ENCODE data around the gene RABGAP1L.
A peak's percentile ranks its signal among the peaks of the same experiment; 100 is the strongest.
"Not testable (repeated sequence)": the region's sequence is repeated elsewhere in the genome, so short reads cannot be mapped to it uniquely, and the experiment has no call there.

Gene RABGAP1L

DNA sequence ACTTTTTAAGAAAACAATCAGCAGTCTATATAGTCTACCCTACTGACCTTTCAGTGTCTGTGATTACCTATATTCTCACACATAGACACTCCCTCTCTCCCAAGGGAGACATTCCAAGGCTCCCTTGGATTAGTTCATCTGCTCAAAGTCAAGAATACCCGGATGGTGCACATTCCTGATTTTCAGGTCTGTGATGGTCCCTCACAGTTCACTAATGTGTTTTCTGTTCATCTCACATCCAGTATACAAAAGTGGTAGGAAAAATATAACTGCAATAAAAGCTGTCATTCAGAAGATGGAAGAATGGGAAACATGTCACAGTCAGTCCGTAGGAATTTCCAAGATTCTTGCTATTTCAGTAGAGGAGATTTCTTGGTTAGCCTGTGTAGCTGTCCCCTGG lies 616.3 kb downstream of the RABGAP1L start:
- DNase-seq: peak; percentile 55

DNA sequence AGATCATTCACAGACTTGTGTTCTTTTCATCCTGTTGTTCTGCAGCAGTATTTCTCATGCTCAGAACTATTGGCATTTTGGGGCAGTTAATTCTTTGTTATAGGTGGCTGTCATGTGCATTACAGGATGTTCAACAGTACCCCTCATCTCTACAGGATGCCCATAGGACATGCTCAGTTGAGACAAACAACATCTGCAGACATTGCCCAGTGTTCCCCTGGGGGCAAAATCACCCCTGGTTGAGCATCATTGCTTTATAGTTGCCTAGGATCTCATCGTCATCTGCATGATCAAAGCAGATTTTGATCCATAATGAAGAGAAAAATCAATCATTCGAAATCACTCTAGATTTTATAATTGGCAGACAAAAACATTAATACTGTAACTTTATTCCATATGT lies 617.9 kb downstream of the RABGAP1L start:
- DNase-seq: no peak

DNA sequence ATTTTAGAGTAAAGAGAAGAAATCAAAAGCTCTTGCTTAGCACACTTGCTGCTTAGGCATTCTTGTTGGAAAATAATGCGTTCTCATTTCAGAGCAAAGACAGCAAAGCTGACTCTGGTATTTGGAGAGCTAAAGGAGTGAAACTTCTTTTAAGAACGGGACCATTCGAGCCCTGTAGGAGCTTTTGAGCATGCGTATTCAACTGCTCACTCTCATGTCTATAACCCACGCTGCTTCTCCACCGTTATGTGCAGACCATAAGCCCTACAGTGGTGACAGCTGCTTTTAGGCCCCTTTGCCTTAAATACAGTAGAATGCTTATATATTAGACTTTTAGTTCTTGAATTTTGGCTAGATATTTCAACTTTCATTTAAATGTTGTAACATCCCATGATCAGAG lies 626.2 kb downstream of the RABGAP1L start:
- DNase-seq: no peak

DNA sequence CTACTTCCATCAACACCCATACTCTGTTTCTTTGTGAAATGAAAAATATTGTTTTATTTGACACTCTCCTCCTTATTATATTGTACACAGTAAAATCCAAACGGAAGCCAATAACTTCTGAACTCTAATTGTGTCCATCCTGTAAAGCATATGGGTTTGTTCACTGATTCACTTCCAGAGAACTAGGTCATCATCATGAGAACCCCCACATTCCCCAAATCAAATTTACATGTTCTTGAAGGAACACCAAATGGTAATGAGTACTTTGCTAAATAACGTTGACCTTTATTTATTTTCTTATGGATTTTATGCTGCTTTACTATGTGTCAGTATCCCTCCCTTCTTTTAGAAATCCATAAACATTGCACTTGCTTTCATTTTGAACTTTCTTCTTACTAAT lies 627.0 kb downstream of the RABGAP1L start:
- DNase-seq: no peak

DNA sequence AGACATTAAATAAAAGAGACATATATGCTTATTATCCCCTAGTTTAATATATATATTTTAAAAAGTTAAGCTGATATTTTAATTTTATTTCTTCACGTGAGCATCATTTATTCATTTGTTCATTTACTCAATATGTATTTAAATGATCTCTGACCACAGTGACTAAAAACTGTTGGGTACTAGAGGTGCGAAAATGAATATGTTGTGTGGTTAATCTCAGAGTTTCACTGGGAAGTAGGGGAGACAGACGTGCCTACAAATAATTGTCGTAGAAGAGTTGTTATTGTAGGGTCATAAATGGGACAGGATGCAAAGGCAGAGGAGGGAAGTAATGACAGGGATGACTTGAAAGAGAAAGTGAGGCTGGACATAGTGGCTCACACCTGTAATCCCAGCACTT lies 627.4 kb downstream of the RABGAP1L start:
- DNase-seq: no peak

DNA sequence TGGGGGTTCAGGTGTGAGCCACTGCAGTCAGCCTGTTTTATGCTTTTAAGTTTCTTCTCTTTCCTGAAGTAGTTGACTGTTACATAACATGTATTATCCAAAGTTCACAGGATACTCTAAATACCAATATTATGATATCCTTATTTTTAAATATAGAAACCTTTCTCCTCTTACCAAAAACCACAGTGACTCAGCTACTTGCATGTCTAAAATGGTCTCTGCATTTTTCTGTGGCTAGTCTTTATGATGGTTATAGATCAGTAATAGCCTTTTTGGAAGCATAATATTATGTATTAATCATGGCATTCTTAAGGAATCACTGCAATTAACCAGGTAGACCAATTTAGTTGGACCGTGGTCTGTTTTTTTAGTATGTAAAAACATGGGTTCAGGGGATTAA lies 629.7 kb downstream of the RABGAP1L start:
- peak; percentile 92 for DNase-seq

DNA sequence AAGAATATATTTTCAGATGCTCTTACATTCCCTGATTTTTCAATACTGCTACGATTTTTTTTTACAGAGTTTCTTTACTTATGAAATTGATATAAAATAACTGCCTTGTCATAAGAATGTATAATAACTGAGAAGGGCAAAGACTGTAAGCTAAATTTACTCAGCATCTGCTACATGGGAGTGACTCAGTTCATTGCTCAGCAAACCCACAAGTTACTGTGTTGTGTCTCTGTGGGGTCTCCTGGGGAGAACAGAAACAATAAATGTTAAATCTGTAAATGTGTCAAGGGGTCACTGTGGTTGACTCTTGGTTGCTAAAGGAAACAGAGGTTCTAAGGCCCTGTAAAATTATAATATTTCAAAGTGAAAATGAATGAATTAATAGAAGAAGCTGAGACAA lies 630.1 kb downstream of the RABGAP1L start:
- peak; percentile 92 for DNase-seq

DNA sequence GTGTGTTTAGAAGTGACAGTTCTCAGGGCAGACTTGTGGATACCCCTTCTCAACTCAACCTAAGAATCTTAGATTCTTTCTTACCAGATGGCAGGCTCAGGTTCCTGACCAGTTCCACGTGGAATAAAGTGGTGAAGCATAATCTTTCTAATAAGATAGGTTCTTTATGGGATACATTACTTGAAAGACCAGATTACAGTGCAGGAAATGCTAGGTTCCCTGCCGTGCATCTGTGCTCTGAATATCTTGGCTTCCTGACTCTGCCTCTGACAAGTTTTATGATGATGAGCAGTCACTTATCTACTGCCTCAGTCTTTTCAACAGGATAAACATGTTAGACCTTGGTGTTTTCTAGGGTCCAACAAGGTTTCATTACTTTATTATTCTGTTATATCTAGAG lies 632.5 kb downstream of the RABGAP1L start:
- DNase-seq: no peak

DNA sequence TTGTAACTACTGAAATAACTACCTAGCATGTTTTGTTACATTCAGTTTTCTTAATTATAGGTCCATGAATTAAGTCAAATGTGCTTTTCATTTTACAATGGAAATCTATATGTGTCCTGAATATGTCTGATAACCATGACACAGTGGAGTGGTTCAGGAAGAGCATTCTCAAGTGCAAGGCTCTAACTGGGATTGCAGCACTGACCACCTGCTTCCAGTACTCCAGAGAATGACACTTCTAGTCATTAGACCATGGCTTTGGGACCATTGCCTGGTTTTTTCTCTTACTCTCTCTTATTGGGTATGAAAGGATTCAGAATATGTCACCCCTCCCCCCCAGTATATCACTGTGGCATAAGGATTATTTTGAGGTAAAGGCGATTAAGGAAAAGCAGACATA lies 635.5 kb downstream of the RABGAP1L start:
- DNase-seq: no peak

DNA sequence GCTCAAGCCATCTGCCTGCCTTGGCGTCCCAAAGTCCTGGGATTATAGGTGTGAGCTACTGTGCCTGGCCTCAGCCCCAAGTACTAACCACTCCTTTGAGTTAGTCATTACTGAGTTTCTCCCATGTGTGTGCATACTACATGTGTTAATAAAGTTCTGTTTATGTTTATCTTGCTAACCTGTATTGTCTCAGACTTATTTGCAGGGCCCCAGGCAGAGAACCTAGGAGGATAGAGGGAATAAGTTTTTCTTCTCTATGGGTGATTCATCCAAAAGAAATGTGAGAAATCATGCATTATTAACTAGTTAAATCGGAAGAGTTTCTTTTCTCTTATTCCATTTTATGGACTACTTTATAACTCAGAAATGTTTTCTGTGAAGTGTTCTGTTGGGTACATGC lies 636.5 kb downstream of the RABGAP1L start:
- peak; percentile 45 for DNase-seq

DNA sequence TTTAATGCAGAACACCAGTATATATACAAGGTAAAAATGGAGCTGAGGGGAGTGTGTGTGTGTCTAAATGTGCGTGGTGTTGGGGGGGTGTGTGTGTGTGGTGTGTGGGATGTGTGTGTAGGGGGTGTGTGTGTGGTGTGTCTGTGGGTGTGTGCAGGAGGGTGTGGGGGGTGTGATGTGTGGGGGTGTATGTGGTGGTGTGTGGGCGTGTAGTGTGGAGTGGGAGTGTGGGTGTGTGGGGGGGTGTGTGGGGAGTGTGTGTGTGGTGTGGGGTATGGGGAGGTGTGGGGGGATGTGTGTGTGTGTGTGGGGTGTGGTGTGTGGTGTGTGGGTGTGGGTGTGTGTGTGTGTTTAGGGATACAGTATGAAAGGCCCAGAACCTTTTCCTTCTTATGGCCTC lies 638.1 kb downstream of the RABGAP1L start:
- no peak for DNase-seq

DNA sequence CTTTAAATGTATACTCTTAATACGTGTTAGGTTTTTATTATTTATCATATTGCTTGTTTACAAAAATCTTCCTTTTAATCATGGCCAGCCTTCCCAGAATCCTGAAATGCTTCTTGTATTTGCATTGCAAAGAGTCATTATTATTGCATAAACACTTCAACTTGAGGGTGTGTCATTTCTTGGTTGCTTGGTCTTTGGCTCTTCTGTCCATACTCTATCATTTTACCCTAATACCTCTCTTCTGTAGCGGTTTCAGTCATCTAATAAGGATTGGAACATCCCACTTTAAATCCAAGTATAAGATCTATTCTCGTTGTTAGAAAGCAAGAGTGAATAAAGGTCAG lies 639.8 kb downstream of the RABGAP1L start:
- DNase-seq: no peak

DNA sequence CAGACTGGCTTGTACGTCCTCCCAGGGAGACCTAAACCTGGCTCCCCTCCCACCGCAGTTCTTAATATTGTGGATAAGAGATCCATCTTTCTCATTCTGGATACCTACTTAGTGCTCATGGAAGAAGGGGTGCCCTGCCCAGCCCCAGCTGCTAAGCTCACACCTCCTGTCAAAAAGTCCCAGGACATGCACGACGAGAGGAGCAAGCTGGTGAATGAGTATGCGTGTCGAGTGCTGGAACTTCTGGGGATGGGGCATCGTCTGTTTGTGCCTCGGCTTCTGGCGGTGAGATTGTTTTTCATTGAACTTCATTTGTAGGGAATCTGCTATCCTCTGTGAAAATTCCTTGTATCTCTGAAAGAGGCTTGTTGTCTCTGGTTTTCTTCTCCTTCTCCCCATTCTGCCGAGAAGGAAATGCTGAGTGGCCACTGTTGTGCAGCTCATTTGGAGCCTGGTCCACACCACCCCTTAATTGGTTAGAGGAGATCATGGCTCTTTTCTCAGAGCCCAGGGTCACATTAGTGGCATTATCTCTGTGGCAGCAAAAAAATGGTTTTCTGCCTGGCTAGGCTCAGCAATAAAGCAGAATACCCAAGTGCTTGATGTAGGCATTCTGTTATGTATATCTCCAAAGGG lies 641.0 kb downstream of the RABGAP1L start:
- DNase-seq: peak; percentile 24

DNA sequence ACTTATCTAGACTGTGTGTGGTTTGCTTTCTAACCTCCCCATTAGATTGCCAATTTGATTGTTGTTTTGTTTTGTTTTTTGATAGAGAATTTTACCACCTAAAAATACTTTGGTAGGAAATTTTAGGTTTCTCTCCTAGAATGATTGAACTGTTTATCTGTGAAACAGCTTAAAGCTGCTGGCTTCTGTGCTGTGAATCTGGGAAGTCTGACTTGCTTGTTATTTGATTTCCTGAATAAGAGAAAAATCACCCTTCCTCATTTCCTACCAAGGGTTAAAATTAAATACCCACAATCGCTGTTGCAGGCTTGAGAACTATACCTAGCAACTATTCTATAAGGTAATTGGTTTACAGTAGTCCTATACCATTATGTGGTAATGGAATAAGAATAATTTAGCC lies 641.6 kb downstream of the RABGAP1L start:
- DNase-seq: no peak

DNA sequence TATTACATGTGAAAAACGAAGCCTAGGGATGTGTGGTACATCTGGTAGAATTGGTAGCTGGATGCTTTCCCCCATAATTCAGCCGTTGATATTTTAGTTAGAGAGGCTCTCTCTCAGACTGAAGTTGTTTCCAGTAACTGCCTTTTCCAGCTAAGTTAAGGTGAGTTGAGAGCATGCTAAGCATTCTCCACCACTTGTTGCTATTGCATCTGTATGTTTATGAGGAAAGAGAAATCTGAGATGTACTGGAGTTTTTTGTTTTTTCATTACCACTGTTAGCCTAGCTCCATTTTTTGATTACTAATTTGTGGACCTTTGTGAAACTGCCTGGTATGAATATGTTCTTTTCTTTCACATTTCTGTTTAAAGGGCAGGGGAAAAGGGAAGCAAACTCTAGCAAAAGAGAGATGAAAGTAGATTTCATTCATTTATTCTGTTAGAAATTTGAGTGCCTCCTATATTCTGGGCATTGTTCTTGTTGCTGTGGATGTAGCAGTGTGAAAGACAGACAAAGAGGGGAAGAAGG lies 650.5 kb downstream of the RABGAP1L start:
- no peak for DNase-seq

DNA sequence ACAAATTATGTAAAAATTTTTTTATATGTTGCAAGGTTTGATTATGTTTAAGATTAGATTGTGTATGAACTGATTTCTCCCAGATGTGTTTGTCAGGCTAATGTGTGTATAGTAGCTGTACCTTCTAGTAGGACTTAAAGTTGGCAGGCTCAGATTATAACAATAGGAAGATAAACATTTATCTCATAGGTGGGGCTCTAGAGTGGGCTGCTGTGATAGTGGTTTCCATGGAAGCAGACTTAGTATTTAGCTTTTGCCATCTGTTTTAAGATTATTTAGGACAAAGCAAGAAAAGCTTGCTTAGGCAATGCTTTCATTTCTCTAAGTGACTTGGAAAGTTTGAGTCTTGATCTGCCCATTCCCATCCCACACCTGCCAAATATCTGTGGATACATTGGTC lies 652.7 kb downstream of the RABGAP1L start:
- DNase-seq: no peak

DNA sequence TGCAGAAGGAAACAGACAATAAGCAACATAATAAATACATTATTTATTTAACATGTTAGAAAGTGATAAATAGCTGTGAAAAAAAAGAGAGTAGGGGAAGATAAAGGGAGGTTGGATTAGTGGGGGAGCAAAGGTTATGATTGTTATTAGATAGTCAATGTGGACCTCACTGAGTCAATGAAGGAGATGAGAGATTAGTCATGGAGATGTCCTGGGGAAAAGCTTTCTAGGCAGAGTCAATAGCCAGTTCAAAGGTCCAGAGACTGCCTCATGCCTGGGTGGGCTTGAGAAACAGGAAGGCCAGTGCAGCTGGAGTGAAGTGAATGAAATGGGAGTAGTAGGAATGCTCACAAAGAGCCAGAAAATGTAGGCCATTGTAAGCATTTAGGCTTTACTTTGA lies 653.3 kb downstream of the RABGAP1L start:
- DNase-seq: no peak

DNA sequence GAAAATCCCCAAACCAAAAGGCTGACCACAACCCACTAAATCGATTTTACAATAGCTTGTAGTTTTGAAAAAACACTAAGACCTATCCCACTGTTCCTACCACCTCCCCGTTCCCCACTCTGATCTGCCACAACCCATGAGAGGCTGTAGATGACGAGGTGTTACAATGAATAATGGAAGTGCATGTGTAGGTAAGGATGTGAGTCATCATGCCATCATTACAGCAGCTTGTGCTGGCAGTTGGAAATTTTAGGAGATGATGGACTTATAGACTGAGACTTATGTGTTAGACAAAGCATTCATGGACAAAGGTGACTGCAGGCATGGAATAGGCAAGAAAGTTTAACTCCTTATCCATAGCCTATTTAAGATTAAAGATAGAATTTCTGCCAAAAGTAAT lies 655.7 kb downstream of the RABGAP1L start:
- peak; percentile 38 for DNase-seq

DNA sequence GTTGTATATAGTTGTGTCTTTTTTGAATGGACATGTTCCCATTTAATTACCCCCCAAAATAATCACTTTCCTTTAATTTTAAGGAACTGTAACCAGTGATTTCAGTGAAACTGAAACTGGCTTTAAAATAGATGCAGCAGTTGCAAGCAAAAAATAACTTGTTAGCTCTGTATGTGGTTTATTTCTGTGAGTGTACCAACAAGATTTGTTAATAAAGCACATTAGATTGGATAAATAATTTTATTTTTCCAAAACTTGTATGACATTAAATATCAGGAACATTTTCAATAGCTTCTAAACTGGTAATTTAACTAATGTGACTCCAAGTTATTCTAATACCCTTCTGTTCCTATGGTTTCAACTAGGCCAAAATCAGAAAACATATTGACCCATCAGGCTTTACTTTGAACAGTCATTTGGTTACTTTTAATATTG lies 656.2 kb downstream of the RABGAP1L start:
- no peak for DNase-seq

DNA sequence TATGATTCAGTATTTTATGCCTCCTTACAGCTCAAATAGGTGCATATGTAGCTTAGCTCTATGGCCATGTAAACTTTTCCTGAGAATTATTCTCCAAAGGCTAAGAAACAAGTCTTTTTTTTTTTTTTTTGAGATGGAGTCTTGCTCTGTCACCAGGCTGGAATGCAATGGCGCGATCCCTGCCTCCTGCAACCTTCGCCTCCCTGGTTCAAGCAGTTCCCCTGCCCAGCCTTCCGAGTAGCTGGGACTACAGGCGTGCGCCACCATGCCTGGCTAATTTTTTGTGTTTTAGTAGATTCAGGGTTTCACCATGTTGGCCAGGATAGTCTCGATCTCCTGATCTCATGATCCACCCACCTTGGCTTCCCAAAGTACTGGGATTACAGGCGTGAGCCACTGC lies 657.3 kb downstream of the RABGAP1L start:
- not testable (repeated sequence) for DNase-seq

DNA sequence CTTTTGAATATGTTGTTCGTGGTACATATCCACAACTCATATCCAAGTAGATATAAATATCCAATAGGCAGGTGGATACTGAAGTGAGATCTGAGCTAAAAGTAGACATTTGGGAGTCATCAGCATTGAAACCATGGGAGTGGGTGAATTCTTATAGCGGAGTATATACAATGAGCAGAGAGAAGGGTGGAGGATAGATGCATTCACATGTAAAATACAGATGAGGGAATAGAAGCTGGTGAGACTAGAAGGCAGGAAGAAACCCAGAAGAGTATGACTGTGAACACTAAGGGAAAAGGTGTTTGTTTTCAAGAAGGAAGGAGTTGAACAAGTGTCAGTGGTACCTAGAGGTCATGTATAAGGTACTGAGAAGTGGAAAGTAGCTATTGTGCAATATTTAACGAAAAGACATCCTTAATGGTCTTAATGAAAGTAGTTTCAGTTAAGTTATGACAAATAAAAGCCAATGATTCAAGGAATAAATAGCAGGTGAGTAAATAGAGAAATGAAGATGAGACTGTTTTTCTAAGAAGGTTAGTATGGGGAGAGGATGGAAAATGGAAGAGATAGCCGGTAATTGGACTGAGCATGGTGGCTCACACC lies 658.8 kb downstream of the RABGAP1L start:
- no peak for DNase-seq

DNA sequence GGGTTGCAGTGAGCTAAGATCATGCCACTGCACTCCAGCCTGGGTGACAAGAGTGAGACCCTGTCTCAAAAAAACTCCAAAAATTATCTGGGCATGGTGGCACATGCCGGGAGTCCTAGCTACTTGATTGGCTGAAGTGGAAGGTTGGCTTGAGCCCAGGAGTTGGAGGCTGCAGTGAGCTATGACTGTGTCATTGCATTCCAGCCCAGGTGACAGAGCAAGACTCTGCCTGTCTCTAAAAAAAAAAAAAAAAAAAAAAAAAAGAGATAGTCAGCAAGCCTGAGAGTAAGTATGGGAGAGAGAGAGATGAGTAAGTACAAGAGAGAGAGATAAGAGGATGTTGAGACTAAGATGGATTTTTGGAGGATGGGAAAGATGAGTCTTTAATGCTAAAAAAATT lies 659.6 kb downstream of the RABGAP1L start:
- peak; percentile 61 for DNase-seq

DNA sequence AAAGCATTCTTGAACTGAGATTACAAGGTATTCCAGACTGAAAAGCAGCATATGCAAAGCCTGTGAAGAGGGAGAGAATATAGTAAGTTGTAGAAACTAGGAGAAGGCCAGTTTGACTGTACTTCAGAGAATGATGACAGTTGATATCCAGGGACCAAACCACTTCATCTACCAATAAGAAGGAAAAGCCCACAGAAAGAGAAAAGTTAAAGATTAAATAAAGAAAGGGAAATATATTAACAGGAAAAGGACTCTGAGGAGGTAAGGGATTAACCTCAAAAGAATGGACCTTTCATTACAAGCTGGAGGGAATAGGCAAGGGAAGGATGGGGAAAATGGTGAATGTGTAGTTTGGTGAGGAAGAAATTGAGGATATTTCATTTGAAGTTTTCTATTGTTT lies 660.3 kb downstream of the RABGAP1L start:
- DNase-seq: no peak

DNA sequence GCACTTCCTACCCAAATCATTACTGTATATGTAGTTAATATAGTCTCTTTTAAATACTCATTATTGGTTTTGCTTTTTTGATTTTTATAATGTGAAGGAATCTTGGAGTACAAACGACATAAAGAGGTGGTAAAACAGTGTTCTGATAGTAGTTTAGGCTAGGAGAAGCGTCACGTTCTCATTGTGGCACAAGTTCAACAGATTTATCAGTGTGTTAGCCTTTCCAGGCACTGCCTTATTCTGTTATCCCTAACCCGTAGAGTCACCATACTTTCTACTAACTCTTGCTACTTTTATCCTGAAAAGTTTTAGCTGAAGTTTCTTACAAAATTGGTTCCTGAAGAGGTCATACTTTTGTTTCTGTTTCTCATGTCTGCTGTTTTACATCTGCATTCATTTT lies 665.8 kb downstream of the RABGAP1L start:
- no peak for DNase-seq

DNA sequence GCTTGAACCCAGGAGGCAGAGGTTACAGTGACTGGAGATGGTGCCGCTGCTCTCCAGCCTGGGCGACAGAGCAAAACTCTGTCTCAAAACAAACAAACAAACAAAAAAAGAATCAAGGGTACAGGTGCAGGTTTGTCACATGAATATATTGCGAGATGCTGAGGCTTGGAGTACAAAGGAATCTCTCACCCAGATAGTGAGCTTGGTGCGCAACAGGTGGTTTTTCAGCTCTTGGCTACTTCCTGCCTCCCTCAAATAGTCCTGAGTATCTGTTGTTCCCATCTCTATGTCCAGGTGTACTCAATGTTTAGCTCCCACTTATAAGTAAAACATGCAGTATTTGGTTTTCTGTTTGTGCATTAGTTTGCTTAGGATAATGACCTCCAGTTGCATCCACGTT lies 666.5 kb downstream of the RABGAP1L start:
- no peak for DNase-seq

All from fibroblast of skin of back (primary cell).